ENCODE measurements around the gene LBH. TPM values are rescaled to one million over a fixed set of nuclear protein-coding genes. Genes with fewer than 3 reads are reported as not detected.

Gene LBH
- total RNA-seq, 4 donors from 2014 or later: 13.4 to 72.0 (median 42.6) TPM

GRCh38 chr2:30221531-30221930, 9.8 kb upstream of the LBH start:
- H3K4me3 ChIP-seq (ENCODE audit: low read depth, poor library complexity, severe bottlenecking): no peak overlapping the region
- intact Hi-C loops (cut with DNase I; ENCODE audit: low total_unique reads): no loop called here
- peak in 1 of 2 donors; percentile 48 for DNase-seq (ENCODE audit: low spot score in 2 of 2)
- TF ChIP-seq CTCF (IDR thresholded peaks at IDR 0.05) (no peak), POLR2A (IDR thresholded peaks at IDR 0.05) (no peak)
- WGBS, 2 donors: 76 to 91% methylated on average over 6 of the region's 6 CpGs

- intact Hi-C loops (cut with DNase I; ENCODE audit: low total_unique reads): no loop called here
- 92 to 93% methylated on average over 2 of the region's 2 CpGs for WGBS, 2 donors
- H3K4me3 ChIP-seq (ENCODE audit: low read depth, poor library complexity, severe bottlenecking): no peak overlapping the region
- TF ChIP-seq POLR2A (IDR thresholded peaks at IDR 0.05) (no peak), CTCF (IDR thresholded peaks at IDR 0.05) (no peak)
- no peak for DNase-seq (ENCODE audit: low spot score in 2 of 2)
These were observed 9.3 kb upstream of the LBH start for GRCh38 chr2:30222031-30222430.

- TF ChIP-seq CTCF (IDR thresholded peaks at IDR 0.05): no peak
- TF ChIP-seq POLR2A (IDR thresholded peaks at IDR 0.05): no peak
- no peak for DNase-seq (ENCODE audit: low spot score in 2 of 2)
- no peak overlapping the region for H3K4me3 ChIP-seq (ENCODE audit: low read depth, poor library complexity, severe bottlenecking)
- intact Hi-C loops (cut with DNase I; ENCODE audit: low total_unique reads): no loop called here
- 64 to 84% methylated on average over 4 to 5 of the region's 5 CpGs for WGBS, 2 donors
These were observed 8.5 kb upstream of the LBH start for GRCh38 chr2:30222636-30223360.

DNA sequence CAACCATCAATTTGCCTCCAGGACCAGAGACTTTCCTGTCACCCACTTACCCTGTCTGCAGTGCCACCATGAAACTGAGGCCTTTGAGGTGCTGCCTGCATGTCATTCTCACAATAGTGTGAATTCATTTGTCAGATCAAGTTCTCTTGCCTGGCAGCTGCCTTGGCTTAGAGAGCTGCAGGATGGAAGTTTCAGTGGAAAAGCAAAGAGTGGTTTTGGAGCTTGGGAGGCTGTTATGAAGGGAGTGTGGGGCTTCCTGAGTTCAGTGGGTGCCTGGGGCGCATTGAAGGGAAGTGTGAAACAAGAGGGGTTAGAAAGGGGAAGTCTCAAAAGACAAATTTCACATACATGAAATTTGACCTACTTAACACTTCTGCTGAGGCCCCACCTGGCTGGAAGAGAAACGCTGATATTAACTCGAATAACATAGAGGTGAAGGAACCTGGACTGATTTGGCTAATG, 7.9 kb upstream of the LBH start:
- no peak for TF ChIP-seq POLR2A (IDR thresholded peaks at IDR 0.05)
- TF ChIP-seq CTCF (IDR thresholded peaks at IDR 0.05): no peak
- WGBS, 2 donors: 72 to 85% methylated on average over 3 of the region's 3 CpGs
- DNase-seq (ENCODE audit: low spot score in 2 of 2): no peak
- H3K4me3 ChIP-seq (ENCODE audit: low read depth, poor library complexity, severe bottlenecking): no peak overlapping the region
- intact Hi-C loops (cut with DNase I; ENCODE audit: low total_unique reads): no loop called here

DNA sequence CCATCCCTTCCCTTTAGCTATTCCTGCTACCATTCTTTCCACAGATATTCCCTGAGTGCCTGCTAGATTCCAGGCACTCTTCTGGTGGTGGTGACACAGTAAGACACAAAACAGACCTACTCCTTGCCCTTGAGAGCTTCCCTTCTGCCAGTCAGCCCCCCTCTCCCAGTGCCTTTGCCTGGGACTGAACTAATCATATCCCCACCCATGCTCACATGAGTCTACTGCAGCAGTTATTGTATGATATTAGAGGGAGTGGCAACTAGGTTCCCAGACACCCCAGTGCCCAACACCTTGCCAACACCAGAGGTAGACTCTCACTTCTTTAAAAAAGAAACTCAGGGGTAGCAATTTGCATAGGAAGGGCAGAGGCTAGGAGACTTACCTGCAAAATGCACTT, 7.2 kb upstream of the LBH start:
- no peak overlapping the region for H3K4me3 ChIP-seq (ENCODE audit: low read depth, poor library complexity, severe bottlenecking)
- intact Hi-C loops (cut with DNase I; ENCODE audit: low total_unique reads): no loop called here
- no peak for DNase-seq (ENCODE audit: low spot score in 2 of 2)
- no peak for TF ChIP-seq POLR2A (IDR thresholded peaks at IDR 0.05)
- no peak for TF ChIP-seq CTCF (IDR thresholded peaks at IDR 0.05)

Data from lower leg skin (tissue), 4 donors.